Measurements from ENCODE around the gene PRLR.
"Not testable (repeated sequence)": the region's sequence is repeated elsewhere in the genome, so short reads cannot be mapped to it uniquely, and the experiment has no call there.

PRLR gene

DNA sequence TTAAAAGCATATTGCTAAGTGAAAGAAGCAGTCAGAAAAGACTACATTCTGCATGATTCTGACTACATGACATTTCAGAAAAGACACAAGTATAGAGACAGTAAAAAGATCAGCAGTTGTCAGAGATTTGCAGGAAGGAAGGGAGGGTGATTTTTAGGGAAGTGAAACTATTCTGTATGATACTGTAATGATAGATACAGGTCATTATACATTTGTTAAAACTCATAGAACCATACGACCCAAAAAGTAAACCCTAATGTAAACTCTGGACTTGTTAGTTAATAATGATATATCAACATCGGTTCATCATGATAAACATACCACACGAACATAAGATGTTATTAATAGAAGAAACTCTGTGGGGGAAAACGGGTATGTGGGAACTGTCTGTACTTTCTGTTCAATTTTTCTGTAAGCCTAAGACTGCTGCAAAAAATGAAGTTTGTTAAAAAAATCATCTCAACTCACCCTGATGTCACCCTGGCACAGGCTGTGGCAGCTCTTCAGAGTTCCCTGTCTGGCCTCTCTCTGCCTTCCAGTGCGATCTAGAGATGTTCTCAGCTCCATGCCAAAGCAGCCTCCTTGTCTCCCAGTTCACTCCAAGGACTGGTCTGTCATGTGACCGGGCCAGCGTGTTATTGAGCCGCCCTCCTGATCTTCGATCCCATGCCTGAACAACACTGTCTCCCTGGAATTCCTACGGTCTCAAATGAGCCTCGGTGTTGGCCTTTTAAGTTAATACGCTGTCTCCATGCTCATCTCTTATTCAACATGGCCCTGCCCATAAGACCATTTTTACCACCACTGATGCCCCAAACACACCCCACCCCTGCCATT is 35.4 kb downstream of the PRLR start:
- DNase-seq = no peak

- no peak for DNase-seq
Measured at GRCh38 chr5:35192506-35192905, 37.8 kb downstream of the PRLR start.

DNA sequence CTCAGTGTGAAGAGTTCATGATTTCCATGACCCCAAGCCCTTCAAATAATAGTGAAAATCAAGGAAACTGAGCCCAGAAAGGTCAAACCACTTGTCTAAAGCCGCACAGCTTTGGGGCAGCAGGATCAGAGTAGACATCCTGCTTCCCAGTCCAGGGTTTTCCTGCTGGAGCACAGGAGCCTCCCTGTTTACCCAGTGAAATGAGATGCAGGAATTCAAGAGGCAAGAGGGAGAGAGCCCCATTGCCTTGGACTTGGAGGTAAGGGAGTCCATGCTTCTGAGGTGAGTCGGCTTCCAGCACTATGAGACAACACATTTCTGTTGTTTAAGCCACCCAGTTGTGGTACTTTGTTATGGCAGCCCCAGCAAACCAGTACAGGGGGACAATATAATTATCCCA is 40.5 kb downstream of the PRLR start:
- DNase-seq = not testable (repeated sequence)

DNA sequence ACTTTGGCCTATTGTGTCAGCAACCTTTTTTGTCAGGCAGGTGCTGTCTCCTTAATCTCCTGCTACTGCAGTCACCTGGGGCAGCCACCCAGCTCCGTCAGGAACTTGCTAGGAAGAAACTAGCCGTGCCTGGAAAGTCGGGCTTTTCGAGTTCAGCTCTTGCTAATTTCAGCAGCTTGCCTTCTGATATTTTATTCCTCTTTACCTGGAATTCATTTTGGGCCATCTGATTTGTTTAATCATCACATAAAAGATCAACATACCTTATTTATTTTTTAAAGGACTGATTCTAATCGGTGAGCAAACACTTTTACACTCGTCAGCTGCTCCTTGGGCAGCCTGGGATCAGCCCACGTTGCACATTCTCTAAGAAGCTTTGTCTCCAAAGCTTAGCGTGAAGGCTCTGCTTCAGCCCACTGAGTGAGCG is 42.2 kb downstream of the PRLR start:
- no peak for DNase-seq

DNA sequence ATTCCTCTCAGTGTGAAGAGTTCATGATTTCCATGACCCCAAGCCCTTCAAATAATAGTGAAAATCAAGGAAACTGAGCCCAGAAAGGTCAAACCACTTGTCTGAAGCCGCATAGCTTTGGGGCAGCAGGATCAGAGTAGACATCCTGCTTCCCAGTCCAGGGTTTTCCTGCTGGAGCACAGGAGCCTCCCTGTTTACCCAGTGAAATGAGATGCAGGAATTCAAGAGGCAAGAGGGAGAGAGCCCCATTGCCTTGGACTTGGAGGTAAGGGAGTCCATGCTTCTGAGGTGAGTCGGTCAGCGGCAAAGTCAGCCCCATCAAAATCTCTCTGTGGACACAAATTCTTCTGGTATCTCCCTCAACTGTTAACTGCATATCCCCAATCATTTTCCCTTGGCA is 42.7 kb downstream of the PRLR start:
- not testable (repeated sequence) for DNase-seq

DNA sequence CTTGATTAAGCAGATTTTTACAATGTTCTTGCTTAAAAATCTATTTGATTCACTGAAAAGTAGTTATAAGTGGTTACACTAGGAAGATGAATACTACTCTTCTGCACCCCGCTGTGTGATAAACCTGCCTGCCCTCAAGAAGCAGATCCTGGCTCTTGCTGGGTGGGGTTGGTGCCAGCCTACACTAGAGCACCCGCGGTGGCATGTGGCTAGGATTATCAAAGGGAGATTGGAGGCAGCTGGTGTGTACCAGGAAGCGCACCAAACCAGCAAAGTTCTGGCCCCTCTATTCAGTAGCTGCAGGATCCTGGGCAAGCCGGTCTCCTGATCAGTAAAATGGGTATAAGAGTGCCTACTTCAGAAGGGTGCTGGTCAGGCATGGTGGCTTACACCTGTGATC is 43.5 kb downstream of the PRLR start:
- no peak for DNase-seq

- DNase-seq = no peak
Measured at GRCh38 chr5:35185518-35185917, 44.8 kb downstream of the PRLR start.

DNA sequence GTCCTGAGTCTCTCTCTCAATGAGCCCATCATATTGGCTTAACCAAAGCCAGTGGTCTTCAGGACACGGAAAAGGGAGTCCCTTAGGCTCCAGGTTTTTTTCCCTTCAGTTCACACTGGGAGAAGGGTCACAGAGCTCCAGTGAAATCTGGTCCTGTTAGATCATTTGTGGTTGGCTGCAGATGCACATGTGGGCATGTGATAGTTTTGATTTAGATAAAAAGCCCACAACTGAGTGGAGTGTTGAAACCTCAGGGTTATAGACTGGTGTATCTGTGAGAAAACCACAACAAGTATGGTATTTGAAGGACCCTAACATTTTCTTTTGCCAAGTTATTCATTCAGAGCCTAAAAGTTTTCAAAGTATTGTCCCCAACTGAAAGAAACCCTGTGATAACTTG is 46.7 kb downstream of the PRLR start:
- no peak for DNase-seq

DNA sequence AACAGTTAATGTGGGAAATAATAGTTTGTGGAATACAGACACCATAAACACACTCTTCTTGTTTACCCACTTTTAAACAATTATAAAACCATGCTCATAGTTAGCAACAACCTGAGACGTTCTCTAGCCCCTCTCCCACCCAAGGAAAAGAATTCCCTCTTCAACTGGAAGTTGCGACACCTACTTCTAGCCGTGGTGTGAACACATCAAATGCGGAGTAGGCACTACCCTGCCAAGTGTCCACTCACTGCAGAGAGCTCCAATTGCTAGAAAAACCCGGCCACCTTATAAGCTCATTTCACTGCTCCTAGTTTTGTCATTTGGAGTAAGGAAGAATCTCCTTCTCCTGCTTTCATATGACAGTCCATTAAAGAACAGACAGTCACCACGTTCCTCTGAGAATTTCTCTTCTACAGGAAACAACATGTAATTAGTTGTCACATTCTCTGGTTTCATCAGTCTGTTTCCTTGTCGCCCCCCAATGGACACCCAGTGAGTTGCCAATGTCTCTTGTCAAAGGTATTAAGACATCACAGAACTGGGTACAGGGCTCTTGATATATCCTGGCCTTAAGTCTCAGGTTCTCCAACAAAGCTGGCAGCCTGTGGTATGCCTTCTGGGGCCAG is 47.3 kb downstream of the PRLR start:
- DNase-seq = no peak

- no peak for DNase-seq
Measured at GRCh38 chr5:35182486-35182885, 47.8 kb downstream of the PRLR start.

GRCh38 chr5:35180046-35180445 is 50.2 kb downstream of the PRLR start:
- DNase-seq = no peak

DNA sequence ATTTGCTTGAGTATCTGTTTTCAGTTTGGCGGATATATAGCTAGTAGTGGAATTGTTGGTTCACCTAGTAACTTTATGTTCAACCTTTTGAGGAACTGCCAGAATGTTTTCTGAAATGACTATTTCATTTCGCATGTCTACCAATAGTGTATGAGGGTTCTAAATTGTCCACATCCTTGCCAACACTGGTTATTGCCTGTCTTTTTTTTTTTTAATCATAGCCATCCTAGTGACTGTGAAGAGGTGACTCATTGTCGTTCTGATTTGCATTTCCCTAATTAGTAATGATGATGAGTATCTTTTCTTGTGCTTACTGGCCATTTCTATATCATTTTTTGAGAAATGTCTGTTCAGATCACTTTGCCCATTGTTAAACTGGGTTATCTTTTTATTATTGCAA is 52.5 kb downstream of the PRLR start:
- no peak for DNase-seq

GRCh38 chr5:35172533-35172932 is 57.8 kb downstream of the PRLR start:
- DNase-seq = no peak

DNA sequence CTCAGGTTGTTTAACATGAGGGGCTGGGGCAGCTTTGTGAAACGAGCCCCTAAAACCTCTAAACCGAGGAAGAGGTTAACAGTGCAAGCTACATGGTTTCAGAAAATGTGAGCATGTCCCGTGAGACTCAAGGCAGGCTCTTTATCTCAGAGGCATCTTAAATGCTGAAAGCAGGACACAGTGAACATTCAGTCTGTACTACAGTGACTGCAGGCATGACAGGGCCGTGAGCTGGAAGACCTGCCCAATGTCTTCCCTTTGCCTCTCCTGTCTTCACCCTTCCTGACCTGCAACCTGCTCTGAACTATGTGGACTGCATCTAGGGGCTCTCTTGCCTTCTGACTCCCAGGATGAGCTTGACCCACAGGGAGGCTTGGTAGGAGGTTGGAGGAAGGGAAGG is 58.3 kb downstream of the PRLR start:
- no peak for DNase-seq

- DNase-seq = no peak
Measured at GRCh38 chr5:35171078-35171477, 59.2 kb downstream of the PRLR start.

DNA sequence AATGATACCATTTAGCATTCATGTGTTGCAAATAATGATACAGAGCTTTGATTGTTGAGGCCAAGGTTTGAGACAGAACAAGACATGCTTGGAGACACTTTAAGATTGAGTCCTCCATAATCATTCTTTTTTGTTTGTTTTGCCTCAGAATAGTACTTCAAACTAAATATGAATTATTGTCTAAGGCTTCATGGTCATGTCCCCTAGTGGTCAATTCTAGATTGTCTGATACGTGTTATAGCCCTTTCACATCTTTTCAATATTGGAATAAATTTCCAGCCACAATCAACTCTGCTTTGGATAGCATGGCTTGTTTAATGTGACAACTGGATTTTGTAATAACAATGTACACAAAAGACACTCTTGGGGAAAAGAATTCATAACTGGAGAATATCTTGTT is 64.2 kb downstream of the PRLR start:
- DNase-seq = no peak

DNA sequence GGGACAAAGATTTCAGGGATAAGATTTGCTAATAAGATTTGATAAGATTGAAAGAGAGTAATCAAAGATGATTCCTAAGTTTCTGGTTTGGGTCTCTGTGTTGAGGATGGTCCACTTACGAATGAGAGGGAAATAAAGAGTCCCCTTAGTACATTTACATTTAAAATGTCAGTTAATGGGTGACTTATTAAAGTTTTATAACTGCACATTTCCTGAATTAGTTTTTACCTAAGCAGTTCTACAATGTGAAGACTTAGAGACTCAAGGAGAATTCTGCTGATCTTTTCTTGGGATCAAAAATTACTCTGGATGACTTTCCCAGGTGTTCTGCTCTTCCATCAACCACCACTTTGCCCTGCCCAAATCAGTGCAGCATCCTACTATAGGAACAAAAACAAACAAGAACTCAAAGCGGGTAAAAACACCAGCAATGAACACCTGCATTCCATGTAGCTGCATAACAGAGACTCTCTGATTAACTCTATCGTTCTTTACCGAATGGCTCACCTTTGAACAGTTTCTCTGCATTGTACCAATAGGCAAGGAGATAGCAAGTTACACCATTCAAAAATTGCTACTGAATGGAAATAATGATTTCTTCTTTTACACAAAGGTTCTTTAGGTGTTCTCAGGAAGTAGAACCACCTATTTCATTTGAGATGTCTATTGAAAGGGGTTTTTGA is 65.3 kb downstream of the PRLR start:
- DNase-seq = no peak

GRCh38 chr5:35163710-35164033 is 66.6 kb downstream of the PRLR start:
- no peak for DNase-seq

DNA sequence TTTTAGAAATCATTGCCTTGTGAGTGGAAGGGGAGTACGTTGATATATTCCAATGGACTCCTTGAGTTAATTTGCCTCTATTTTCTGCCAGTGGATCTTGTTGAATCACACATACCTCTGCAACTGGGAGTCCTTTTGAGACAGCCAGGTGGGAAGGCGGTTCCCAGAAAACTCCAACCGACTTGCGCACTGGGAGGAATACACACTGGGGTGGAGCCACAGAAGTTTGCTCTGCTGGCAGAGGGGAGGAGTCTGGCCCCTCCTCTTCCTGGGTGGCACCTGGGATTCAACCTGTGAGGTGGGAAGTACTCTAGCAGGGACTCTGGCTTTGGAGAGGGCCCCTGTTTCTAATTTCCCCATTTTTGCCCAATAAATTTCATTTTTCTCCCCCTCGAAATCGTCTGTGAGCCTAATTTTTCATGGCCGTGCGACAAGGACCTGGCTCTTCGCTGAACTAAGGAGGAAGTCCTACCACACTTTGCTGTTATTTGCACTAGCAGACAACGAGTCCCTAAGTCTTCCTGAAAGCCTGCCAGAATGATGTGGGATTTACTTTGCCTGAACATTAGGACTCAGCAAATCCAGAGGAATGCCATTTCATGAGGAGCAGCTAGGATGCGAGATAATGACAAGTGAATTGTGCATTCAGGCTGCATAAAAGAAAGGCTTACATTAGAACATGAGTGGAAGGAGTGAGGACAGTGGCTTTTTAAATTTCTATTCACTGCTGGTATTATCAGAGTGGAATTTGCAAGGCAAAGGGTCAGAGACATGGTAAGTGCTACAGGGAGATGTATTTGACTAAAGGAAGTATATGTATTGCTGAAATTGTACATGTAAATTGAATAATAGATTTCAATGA is 67.2 kb downstream of the PRLR start:
- DNase-seq = no peak

DNA sequence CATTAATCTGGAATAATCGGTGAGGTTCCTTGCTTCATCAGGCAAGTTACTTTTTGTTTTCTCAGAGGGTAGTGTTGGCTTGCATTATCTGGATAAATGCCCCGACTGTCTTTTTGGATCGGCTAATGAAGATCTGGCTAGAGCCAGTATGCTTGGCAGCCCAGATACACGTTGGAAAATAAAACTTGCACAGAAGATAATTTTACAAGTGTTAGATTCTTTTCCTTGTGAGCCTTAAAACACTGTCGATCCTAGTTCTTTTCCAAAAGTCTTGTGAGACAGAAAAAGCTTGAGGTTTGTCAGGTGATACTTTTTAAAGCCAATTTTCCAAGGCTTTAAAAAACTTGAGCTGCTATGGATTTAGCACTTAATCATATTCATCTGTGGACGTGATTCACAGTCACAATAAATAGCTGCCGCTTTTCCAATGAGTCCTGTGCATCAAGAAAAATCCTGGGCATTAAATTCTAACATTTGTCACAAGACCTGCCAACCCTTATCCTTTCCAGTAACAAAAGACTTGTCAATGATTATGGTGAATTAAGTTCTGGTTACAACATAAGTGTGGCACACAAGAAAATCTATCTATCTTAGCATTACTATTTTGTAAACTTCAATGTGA is 68.5 kb downstream of the PRLR start:
- DNase-seq = no peak

- no peak for DNase-seq
Measured at GRCh38 chr5:35160486-35161116, 69.7 kb downstream of the PRLR start.

- DNase-seq = no peak
Measured at GRCh38 chr5:35159370-35159742, 70.9 kb downstream of the PRLR start.
